ENCODE measurements around the gene MS4A6E.
"Not testable (repeated sequence)": the region's sequence is repeated elsewhere in the genome, so short reads cannot be mapped to it uniquely, and the experiment has no call there.

MS4A6E gene

DNA sequence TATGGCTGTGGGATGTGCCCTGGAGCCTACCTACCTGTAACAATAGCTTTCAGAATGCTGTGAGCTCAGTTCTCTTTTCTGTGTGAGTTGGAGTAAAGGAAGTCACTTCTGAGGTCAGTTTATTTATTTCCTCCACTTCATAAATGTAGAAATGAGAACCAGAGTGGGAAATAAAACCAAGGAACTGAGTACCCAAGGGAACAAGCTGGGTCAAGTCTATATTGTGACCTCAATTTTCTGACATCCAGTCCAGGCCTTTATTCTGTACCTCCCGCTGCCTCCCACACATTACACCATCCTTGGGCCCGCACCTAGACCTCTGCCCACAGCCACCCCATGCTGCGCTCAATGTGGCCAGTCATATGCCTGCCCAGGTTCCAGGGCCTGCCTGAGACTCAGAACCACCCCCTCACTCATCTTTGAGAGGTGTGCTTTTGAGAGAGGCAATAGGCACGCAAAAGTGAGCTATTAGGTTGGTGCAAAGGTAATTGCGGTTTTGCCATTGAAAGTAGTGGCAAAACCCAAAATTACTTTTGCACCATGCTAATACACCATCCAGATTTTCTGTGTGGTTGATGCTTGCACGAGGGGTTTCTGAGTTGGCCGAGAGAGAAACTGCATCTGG is 9.8 kb downstream of the MS4A6E start:
- DNase-seq = no peak

DNA sequence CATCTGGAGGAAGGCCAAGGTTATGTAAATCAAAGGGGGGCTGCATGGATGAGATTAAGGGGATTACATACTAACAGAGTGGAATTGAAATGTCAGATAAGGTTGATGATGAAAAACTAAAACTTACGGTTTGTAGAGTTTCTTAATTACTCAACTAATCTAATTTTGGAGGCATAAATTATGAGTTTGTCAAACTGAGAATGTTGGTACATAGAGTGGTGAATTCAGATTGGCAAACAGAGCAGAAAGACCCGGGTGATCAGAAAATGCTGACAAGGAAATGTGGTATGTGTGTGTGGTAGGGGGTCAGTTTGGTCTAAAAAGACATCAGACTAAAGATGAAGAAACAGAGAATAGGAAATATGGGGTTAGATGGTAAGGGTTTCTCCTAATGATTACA is 11.0 kb downstream of the MS4A6E start:
- DNase-seq = no peak

DNA sequence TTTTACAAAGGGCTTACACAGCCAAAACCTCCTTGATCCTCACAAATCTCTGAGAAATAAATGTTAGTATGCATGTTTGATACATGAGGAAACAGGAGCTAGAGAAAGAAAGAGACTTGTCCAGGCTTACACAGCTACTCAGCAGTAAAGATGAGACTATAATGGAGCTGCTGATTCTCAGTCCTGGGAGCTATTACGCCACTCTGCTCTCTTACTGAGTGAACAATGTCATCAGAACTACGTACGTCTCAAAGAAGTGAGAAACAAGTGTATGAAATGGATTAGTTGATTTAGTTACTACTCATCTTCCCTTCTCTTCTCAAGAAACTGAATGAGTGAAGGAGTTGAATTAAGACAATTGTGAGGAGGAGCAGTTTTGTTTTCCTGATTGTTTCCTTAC is 12.3 kb downstream of the MS4A6E start:
- no peak for DNase-seq

DNA sequence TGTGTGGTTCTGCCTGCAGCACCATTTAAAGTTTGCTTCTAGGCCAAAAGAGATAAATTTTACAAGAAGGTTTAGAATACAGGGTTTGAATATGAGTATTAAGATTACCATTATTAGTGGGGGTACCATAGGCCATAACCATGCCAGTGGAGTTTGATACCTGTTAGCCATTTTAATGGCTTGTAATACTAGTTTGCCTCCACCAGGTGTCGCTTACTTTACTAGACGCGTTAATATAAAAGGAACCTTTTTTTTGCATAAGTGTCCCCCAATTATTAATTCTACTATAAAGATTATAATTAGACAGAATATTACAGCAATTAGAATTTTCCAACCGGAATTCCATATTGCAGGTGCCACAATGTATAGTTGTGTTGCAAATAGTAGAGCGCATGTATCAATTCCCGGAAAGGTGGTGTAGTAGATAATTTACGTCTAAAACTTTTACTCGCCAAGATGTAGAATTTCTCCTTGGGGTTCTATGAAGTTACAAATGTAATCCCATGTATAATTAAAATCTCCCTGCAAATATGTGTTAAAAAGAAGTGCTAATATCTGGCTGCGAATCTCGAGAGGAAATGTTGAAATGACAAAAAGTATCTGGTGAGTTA is 16.1 kb downstream of the MS4A6E start:
- DNase-seq = no peak

DNA sequence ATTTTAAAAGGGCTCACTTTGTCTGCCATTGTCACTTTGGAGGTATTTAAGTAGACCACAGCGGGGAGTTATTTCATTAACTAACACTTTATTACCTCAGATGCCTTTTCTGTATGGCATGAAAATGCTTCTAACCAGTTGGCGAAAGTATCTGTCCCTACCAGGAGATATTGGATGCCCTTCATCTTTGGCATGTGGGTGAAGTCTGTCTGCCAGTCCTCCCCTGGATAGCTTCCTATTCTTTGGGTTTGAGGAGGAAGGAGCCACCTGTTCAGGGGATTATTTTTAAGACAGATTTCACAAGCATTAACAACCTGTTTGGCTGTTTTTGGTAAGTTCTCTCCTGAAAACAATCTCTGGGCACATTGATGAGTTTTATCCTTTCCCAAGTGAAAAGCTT is 17.1 kb downstream of the MS4A6E start:
- no peak for DNase-seq

DNA sequence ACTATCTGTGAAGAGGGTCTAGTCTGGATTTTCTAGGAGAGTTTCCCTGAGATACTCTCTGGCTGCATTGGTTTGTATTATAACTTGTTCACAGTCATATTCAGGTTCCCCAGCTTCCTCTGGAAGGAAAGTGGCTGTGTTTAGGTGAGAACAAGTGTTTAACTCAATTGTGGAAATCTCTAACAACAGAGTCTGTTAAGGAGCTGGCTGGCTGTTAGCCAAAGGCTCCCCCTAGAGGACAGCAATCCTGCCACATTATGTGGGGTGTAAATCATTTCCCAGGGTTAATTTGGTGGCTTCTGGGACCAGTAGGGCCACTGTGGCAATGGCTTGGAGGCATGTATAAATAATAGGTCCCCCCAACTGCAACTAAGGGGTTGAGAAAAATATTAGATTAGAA is 18.4 kb downstream of the MS4A6E start:
- no peak for DNase-seq

DNA sequence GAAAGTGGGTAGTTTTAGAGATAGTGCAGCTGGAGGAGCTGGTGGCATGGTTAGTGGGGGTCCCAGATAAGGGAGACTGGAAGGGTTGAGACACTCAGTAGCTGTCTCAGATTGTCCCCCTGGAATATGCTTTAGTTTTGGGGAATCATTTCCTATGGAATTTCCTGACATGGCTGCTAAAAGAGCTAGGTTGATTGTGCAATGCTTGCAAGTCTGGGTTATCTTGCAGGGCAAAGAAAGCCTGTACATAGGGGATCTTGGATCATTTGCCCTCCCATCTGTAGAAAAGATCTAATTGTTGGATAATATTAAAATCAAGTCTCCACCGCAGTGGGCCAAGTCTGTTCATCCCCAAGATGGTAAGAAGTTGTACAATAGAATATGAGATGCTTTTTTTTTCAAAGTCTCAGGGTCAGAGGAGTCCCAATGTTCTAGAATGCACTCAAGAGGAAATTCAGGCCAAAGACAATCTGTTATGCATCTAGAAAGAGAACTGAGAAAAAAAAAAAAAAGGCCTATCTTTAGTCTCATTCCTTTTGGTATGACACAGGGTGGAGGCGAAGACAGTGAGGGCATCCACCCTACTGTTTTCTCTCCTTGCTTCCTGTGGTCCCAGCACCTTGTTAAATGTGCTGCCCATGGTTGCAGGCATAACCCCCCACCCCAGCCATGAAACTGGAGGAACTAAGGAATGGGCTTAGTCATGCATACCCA is 20.2 kb downstream of the MS4A6E start:
- no peak for DNase-seq

DNA sequence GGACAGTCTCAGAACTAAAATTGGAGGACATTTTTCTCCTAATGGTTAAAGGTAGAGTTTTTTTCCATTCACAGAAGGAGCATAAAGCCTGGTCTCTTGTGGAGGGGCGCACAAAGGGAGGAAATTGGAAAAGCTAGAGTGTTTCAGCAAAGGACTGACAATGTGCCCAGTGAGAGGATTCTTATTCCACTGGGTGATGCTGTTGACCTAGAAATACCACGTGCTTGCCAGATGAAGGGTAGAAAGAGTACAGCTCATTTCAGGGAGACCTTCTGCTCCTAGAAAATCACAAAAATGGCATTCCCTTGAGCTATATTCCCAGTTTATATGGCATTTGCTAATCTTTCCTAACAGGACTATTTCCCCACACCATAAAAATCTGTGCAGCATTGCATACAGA is 21.1 kb downstream of the MS4A6E start:
- no peak for DNase-seq

DNA sequence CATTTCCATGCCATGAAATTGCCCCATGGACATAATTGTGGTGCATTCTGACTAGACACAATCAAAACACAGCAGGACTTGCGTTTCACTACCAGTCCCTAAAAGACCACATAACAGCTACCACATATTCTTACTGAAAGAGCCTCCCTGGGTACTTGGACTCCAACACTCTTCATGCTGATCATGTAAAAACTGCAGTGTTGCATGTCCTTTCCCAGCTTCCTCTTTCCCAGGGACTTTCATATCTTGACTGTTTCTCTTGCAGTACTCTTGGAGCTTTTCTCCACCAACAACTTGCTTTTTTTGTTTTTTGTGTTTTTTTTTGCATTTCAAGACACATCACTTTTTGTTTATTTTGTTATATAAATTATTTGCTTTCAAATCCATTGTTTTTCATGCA is 22.9 kb downstream of the MS4A6E start:
- no peak for DNase-seq

DNA sequence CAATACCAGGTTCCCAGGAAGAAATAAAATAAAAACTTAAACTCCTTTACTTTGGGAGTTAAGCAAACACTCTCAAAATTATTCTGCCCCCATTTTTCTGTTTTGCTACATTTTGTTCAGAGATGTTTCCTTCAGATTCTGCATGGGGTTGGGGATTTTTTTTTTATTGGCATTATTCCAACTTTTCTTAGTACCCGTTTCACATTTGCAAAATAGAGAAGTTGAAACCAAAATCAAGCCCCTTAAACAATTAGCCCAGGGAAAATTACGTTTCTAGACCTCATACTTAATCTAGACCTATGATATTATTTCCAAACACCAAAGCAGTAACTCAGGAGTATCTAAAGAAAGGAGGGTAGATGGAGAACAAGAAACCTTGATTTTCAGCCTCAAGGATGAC is 30.7 kb downstream of the MS4A6E start:
- DNase-seq = no peak

DNA sequence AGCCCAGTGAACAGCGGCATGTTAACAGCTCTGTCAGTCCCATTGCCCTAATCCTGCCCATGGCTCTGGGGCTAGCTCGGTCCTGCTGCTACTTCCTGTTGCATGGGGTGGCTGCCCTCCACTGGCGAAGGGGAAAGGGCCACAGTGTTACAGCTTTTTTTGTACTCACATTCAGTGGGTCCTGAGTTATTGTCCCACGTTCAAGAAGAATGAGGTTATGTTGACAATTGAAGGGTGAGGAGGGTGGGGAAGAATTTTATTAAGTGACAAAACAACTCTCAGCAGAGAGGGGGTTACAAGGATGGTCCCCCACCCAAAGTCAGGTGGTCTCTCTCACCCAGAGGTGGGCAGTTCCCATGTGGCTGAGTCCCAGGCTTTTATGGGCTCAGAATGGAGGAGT is 33.6 kb downstream of the MS4A6E start:
- DNase-seq = no peak

DNA sequence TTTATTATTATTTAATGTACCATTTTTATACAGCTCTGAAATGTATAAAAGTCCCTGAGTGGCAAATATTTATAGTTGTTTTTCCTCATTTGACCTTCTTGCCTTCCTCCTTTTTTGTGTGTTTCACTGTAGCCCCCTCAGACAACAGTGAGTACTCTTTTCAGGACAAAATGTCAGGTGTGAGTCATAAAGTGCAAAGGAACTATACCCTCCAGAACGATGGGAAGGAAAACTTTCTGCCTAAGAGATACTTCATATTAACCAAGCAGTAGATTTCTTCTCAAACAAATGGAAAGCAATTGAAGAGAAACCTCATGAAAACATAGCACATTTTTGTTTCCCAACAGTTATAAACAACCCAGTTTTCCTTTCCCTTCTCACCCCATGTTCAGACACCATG is 35.2 kb downstream of the MS4A6E start:
- DNase-seq = no peak

DNA sequence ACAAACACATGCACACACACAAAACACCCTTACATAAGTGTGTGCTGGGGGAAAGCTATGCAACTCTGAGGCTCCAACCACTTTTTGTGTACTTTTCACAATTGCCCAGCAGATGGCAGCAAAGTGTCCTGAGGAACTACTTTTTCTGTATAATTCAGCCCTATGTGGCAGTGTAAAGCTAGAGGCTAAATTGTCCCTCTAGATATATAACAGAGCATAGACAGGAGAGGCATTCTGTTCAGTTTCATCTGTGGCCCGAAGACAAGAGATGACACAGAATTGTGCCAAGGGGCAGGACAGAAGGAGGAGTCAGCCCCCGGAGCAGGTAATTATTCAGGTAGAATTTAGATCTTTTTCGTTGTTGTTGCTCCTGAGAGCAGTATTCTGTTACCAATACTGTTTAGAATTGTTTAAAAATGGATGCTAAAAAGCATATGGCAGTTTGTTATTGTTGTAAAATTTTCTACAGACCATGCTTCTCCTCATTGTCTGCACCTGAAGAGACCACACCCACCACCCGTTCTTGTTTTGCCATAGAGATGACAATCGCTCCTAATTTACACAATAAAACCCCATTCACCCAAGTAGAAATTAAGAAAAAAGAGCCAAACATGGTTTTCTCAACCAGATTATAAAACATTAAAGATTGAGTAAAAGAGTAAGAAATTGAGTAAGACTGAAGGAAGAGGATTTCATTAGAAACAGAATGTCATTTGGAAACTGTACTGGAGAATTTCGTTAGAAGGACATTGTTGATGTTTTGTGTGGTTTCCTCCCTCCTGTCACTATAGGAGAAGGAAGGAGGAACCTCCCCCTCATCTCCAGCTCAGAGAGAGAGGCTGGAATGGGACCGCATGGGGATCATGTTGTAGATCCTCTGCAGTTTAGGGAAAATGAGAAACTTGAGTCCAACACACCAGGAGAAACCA is 36.8 kb downstream of the MS4A6E start:
- peak; percentile 42 for DNase-seq

DNA sequence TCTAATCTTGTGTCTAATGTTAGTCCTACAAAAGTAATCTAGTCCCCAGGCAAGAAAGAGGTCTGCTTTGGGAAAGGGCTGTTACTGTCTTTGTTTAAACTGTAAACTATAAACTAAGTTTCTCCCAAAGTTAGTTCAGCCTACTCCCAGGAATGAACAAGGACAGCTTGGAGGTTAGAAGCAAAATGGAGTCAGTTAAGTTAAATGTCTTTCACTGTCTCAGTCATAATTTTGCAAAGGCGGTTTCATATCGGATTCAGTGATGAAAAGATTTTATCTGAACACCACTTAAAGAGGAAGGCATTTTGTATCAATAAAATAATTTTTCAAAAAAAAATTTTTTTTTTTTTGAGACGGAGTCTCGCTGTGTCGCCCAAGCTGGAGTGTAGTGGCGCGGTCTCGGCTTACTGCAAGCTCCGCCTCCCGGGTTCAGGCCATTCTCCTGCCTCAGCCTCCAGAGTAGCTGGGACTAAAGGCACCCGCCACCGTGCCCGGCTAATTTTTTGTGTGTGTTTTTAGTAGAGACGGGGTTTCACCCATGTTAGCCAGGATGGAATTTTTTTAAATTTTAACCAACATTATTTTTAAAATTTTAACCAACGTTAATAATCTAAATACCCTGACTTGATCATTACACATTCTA is 39.3 kb downstream of the MS4A6E start:
- DNase-seq = not testable (repeated sequence)

DNA sequence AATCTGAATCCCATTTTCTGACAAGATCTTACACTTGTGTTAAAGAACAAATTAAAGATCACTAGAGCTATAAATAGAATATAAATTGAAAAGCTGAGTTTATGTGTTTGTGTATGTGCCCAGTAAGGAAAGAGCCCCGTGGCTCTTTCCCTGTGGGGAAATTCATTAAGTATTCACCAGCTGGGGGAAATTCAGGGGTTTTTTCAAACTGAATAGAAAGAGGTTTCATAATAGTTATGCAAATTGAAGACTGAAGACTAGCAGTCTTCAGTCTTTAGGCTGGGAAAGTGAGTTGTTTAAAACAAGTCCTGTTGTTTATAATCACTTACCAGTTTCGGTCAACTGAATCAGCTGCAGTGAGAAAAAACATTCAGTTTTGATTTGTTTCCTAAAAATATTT is 40.0 kb downstream of the MS4A6E start:
- DNase-seq = no peak

DNA sequence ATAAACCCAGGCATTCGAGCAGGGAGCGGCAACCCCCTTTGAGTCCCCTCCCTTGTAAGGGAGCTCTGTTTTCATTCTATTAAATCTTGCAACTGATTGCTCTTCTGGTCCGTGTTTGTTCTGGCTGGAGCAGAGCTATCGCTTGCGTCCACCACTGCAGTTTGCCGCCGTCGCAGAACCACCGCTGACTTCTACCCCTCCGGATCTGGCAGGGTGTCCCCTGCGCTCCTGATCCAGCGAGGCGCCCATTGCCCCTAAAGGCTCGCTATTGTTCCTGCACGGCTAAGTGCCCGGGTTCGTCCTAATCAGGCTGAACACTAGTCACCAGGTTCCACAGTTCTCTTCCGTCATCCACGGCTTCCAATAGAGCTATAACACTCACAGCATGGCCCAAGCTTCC is 40.8 kb downstream of the MS4A6E start:
- DNase-seq = no peak

DNA sequence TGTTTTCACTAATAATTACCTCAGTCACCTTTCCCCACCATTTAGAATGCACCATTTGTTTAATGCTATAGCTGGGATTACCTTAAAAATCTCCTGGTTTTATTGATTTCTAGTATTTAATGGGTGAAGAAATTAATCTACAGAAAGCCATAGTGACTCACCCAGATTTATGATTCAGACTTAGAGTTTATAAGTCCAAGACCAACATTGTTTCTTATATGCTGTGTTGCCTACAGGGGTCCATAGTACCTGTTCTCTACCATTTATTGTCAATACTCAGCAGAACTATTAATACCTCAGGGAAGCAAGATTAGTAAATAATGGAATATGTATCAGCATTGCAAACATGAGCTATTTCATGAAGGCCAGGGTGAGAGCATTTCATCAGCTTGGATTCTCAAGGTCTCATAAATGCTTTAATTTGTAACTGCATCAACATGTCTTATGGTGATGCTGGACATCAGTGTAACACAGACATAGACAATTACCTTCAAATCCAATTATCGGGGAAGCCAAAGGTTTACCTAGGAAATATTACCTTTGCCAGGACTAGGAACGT is 43.3 kb downstream of the MS4A6E start:
- DNase-seq = no peak

DNA sequence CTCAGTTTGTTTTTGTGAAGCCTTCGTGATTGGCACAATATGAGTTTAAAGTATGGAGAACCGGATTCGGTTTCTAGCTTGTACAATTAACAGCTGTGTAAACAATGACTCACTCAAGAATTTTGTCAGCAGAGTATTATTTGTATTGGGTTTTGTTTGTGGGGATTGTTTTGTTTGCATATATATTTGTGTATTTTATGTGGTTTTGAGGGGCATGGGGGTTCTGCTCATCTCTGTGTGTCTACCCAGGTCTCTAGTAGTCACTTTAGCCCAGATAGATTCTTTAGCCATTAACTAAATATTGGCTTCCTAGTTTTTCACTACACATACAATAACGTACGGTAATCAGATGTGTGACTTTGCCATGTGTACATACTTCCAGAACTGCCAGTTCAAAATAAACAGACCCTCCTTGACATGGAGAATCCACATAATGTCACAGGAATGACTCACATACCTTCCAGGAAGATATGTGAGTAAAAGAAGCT is 43.8 kb downstream of the MS4A6E start:
- DNase-seq = no peak

DNA sequence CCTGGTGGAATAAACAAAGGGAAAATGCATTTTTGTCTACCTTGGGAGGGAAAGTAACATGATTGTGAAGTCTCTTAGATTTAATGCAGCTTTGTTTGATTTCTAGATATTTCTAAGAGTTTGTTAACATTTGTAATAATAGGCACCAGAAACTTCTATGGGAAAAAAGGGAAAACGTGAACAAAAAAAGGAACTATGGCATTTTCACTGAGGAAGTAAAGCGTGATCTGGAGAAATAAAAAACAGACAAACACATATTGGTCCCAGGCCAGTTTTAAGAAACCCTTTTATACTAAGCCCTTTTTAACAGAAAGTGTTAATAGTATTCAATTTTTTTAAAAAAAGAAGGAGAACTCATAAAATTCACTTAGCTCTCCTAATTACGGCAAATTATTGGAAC is 44.3 kb downstream of the MS4A6E start:
- no peak for DNase-seq

DNA sequence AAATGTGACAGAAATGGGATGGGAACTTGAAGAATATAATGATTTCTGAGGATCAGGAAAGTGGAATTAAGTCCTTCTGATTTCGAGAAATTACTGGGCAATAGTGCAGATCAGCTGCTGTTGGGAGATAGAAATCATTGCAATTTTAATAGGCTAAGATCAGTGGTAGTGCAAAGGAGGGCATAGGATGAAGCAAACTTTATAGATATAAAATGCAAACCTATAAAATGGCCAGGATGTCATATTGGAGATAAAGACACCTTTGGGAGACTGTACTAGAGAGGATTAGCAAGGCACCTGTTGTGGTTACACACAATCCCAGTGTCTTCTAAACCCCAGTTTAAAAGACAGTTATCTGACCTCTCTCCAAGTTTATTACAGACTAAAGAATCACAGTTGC is 44.8 kb downstream of the MS4A6E start:
- DNase-seq = no peak

DNA sequence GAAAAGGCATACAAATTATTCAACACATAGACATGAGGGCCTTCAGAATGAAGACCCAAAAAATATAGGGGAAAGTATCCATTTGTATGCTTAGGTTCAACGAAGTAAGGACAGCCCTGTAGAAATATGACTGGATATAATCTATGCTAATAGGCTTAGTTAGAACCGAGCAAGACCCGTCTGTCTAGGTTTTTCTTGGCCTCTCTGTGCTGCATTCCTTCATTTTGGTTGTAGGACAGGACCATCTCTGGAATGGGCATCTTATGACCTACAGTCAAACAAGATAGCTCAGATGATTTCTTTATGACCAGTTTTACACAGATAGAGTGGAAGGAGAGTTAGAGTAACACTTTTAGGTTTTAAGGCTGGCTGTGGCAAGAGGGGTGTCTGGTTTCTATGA is 45.7 kb downstream of the MS4A6E start:
- no peak for DNase-seq

DNA sequence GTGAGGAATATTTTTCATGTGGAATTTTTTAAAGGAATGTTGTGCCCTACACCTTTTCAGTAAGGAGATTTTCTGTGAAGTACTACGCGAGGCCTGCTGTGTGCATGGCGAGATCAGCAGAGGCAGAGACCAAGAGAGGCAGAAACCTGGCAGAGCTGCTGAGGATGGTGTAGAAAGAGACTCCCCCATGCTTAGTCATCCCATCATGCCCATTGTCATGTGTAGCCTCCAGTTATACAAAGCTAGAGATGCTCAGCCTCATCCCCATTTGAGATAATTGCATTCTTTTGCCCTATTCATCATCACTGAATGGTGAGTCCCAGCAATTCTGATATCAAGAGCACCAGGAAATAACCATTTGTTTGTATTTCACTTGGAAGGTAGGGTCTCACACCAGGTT is 48.3 kb downstream of the MS4A6E start:
- no peak for DNase-seq

Measured in right kidney (tissue), 1 donor.